ENCODE measurements around the gene SLC14A1.

Gene SLC14A1

DNA sequence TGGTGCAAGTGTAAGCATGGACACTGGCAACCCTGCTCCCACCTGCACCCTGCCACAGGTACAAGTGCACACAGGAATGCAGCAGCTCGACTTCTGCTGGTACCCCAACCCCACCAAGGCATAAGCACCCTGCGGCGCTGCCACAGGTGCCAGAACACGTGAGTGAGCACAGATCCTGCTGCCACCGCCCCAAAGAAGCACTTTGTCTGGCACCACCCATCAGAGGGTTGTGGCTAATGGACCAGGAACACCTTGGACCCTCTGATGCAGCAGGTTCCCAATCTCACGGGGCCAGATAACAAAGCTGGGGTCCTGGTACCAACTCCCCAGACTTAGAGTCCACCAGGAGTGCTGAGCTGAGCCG lies 32.2 kb upstream of the SLC14A1 start:
- no peak overlapping the region for H3K4me3 ChIP-seq (ENCODE audit: severe bottlenecking)
- TF ChIP-seq, protein P1, sequence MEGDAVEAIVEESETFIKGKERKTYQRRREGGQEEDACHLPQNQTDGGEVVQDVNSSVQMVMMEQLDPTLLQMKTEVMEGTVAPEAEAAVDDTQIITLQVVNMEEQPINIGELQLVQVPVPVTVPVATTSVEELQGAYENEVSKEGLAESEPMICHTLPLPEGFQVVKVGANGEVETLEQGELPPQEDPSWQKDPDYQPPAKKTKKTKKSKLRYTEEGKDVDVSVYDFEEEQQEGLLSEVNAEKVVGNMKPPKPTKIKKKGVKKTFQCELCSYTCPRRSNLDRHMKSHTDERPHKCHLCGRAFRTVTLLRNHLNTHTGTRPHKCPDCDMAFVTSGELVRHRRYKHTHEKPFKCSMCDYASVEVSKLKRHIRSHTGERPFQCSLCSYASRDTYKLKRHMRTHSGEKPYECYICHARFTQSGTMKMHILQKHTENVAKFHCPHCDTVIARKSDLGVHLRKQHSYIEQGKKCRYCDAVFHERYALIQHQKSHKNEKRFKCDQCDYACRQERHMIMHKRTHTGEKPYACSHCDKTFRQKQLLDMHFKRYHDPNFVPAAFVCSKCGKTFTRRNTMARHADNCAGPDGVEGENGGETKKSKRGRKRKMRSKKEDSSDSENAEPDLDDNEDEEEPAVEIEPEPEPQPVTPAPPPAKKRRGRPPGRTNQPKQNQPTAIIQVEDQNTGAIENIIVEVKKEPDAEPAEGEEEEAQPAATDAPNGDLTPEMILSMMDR (IDR thresholded peaks at IDR 0.05; ENCODE audit: poor library complexity, severe bottlenecking) = no peak
- H3K9me3 ChIP-seq (ENCODE audit: severe bottlenecking) = no peaks in the 10 kb centered on the region
- H3K4me1 ChIP-seq (ENCODE audit: insufficient read depth, poor library complexity, severe bottlenecking) = no peaks in the 10 kb centered on the region
- DNase-seq (ENCODE audit: low spot score) (no peak), ATAC-seq (ENCODE audit: low read depth) (no peak)
- no peak overlapping the region for H3K27ac ChIP-seq (ENCODE audit: poor library complexity, severe bottlenecking)
- H3K36me3 ChIP-seq (ENCODE audit: low read depth) = no peaks in the 10 kb centered on the region
- no peaks in the 10 kb centered on the region for H3K27me3 ChIP-seq (ENCODE audit: insufficient read depth, poor library complexity, severe bottlenecking)

DNA sequence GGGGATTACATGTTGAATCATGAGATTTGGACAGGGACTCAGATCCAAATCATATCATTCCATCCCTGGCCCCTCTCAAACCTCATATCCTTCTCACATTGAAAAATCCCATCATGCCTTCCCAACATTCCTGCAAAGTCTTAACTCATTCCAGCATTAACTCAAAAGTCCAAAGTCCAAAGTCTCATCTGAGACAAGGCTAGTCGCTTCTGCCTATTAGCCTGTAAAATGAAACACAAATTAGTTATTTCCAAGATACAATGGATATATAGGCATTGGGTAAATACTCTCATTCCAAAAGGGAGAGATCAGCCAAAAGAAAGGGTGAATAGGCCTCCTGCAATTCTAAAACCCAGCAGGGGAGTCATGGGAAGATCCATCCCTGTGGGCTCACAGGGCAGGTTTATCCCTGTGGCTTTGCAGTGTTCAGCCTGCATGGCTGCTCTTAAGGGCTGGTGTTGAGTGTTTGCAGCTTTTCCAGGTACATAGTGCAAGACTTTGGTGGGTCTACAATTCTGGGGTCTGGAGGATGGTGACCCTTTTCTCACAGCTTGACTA lies 21.2 kb upstream of the SLC14A1 start:
- no peak for ATAC-seq (ENCODE audit: low read depth)
- no peak for DNase-seq (ENCODE audit: low spot score)
- H3K4me3 ChIP-seq (ENCODE audit: severe bottlenecking) = no peak overlapping the region
- H3K4me1 ChIP-seq (ENCODE audit: insufficient read depth, poor library complexity, severe bottlenecking) = no peaks in the 10 kb centered on the region
- no peaks in the 10 kb centered on the region for H3K27me3 ChIP-seq (ENCODE audit: insufficient read depth, poor library complexity, severe bottlenecking)
- TF ChIP-seq, protein P1 (IDR thresholded peaks at IDR 0.05; ENCODE audit: poor library complexity, severe bottlenecking) = no peak
- H3K9me3 ChIP-seq (ENCODE audit: severe bottlenecking) = peaks cover 5% of the 10 kb centered on the region
- no peak overlapping the region for H3K27ac ChIP-seq (ENCODE audit: poor library complexity, severe bottlenecking)
- no peaks in the 10 kb centered on the region for H3K36me3 ChIP-seq (ENCODE audit: low read depth)

DNA sequence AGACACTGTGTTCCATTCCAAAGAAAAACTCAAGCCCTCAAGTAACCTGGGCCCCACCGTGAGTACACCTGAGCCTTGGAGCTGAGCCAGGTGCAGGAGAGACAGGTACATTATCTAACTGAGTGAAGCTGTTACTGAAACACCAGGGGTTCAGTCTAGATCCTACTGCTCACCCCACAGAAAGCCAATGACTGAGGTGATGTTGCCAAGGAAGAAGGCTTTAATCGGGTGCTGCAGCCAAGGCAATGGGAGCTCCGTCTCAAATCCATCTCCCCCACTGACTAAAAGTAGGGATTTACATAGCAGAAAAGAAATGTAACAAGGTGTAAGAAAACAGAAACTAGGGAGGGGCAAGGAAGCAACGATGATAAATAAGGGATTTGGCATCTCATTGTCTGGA lies 15.2 kb upstream of the SLC14A1 start:
- TF ChIP-seq, protein P1 (IDR thresholded peaks at IDR 0.05; ENCODE audit: poor library complexity, severe bottlenecking) = no peak
- ATAC-seq (ENCODE audit: low read depth) (no peak), DNase-seq (ENCODE audit: low spot score) (no peak)
- Histone ChIP-seq H3K27ac (ENCODE audit: poor library complexity, severe bottlenecking) (no peak overlapping the region), H3K27me3 (ENCODE audit: insufficient read depth, poor library complexity, severe bottlenecking) (no peaks in the 10 kb centered on the region), H3K9me3 (ENCODE audit: severe bottlenecking) (peaks cover 3% of the 10 kb centered on the region), H3K36me3 (ENCODE audit: low read depth) (no peaks in the 10 kb centered on the region), H3K4me1 (ENCODE audit: insufficient read depth, poor library complexity, severe bottlenecking) (no peaks in the 10 kb centered on the region), H3K4me3 (ENCODE audit: severe bottlenecking) (no peak overlapping the region)

DNA sequence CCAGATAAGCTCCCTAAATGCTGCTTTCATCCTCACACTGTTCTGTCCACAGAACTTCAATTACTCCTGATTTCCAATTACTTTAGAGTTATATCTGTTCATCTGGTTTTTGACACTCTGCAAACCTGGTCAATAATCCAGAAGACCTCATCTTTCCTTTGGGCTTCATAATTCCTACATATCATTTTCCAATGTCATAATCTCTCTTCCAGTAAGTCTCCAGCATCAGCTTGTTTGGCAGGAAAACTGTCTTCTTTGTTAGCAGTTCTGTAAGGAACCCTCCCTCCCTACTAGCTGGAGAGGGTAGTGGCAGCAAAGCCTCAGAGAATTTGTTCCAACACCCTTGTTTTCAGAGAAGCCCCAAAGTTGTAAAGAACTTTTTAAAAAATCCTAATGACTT lies 11.9 kb upstream of the SLC14A1 start:
- no peak overlapping the region for H3K27ac ChIP-seq (ENCODE audit: poor library complexity, severe bottlenecking)
- H3K4me1 ChIP-seq (ENCODE audit: insufficient read depth, poor library complexity, severe bottlenecking) = no peaks in the 10 kb centered on the region
- no peak for DNase-seq (ENCODE audit: low spot score)
- no peaks in the 10 kb centered on the region for H3K36me3 ChIP-seq (ENCODE audit: low read depth)
- peaks cover 3% of the 10 kb centered on the region for H3K9me3 ChIP-seq (ENCODE audit: severe bottlenecking)
- H3K27me3 ChIP-seq (ENCODE audit: insufficient read depth, poor library complexity, severe bottlenecking) = no peaks in the 10 kb centered on the region
- ATAC-seq (ENCODE audit: low read depth) = no peak
- H3K4me3 ChIP-seq (ENCODE audit: severe bottlenecking) = no peak overlapping the region
- TF ChIP-seq, protein P1 (IDR thresholded peaks at IDR 0.05; ENCODE audit: poor library complexity, severe bottlenecking) = no peak

DNA sequence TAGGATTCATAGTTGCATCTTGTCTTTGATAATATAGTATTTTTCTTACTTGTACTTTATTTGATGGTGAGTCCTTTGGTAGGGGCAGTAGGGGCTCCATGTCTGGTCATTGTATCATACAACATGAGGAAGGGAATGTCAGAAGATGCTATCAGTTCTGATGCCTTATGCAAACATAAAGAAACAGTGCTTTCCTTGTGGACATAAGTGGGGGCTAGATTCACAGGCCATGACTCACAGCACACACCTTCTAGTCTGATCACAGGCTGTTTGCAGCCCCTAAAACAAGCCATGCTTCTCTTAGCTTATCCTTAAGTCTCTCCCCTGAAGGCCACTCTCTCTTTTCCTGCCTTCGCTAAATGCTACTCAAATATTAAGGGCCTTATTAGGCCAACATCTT lies 10.7 kb upstream of the SLC14A1 start:
- H3K4me1 ChIP-seq (ENCODE audit: insufficient read depth, poor library complexity, severe bottlenecking) = no peaks in the 10 kb centered on the region
- DNase-seq (ENCODE audit: low spot score) (no peak), ATAC-seq (ENCODE audit: low read depth) (peak; percentile 54; the same call in 2 of the 3 replicates)
- no peak overlapping the region for H3K27ac ChIP-seq (ENCODE audit: poor library complexity, severe bottlenecking)
- no peak overlapping the region for H3K4me3 ChIP-seq (ENCODE audit: severe bottlenecking)
- H3K27me3 ChIP-seq (ENCODE audit: insufficient read depth, poor library complexity, severe bottlenecking) = no peaks in the 10 kb centered on the region
- H3K9me3 ChIP-seq (ENCODE audit: severe bottlenecking) = peaks cover 3% of the 10 kb centered on the region
- TF ChIP-seq, protein P1 (IDR thresholded peaks at IDR 0.05; ENCODE audit: poor library complexity, severe bottlenecking) = no peak
- H3K36me3 ChIP-seq (ENCODE audit: low read depth) = no peaks in the 10 kb centered on the region

All from RWPE2 (cell line).